Neural progenitor cell (in vitro differentiated cells): ENCODE results near the gene GPRC5D. TPM values are rescaled to one million over a fixed set of nuclear protein-coding genes. Genes with fewer than 3 reads are reported as not detected.

Experiments
- DNase-seq: peaks from one replicate; pipeline ENCODE4 v3.0.0-alpha.2; 2016; ENCODE audit warnings: low spot score
- H2AFZ ChIP-seq: fragments of 200-600 bp; sonication (generic); replicated peaks from 2 replicates; pipeline ENCODE4 v1.6.1; 2016; ENCODE audit warnings: antibody characterized with exemption
- H3F3A ChIP-seq: fragments of 200-600 bp; sonication (generic); 2 replicates; pipeline ENCODE4 v1.6.1; 2016; ENCODE audit warnings: antibody characterized with exemption, low read depth
- H3K27ac ChIP-seq: fragments of 200-600 bp; sonication (generic); 2 replicates; pipeline ENCODE4 v1.5.1; 2016; ENCODE audit warnings: mild to moderate bottlenecking
- H3K27me3 ChIP-seq: fragments of 200-600 bp; sonication (generic); 2 replicates; pipeline ENCODE4 v1.6.1; 2016; ENCODE audit warnings: mild to moderate bottlenecking, moderate library complexity
- H3K36me3 ChIP-seq: fragments of 200-600 bp; sonication (generic); 2 replicates; pipeline ENCODE4 v1.5.1; 2016
- H3K4me1 ChIP-seq: fragments of 200-600 bp; sonication (generic); 2 replicates; pipeline ENCODE4 v1.6.1; 2016; ENCODE audit warnings: mixed run types
- H3K4me2 ChIP-seq: fragments of 200-600 bp; sonication (generic); 2 replicates; pipeline ENCODE4 v1.6.1; 2016
- H3K4me3 ChIP-seq: fragments of 200-600 bp; sonication (generic); 2 replicates; pipeline ENCODE4 v1.5.1; 2016
- H3K79me2 ChIP-seq: fragments of 200-600 bp; sonication (generic); 2 replicates; pipeline ENCODE4 v1.6.1; 2016; ENCODE audit warnings: low read depth
- H3K9ac ChIP-seq: fragments of 200-600 bp; sonication (generic); 2 replicates; pipeline ENCODE4 v1.6.1; 2016
- H3K9me3 ChIP-seq: fragments of 200-600 bp; sonication (generic); 2 replicates; pipeline ENCODE4 v1.5.1; 2016; ENCODE audit warnings: low read depth
- H4K20me1 ChIP-seq: fragments of 200-600 bp; sonication (generic); 2 replicates; pipeline ENCODE4 v1.6.1; 2016; ENCODE audit warnings: low read depth
- H3K27ac Mint-ChIP-seq: 3 replicates; pipeline ENCODE4 v1.8.0; 2021; ENCODE audit warnings: mixed read lengths
- H3K27me3 Mint-ChIP-seq: 2 replicates; pipeline ENCODE4 v1.8.0; 2022; ENCODE audit warnings: low read depth, mild to moderate bottlenecking, inconsistent platforms, moderate library complexity, mixed read lengths; ENCODE audit not compliant: insufficient read depth
- H3K36me3 Mint-ChIP-seq: 3 replicates; pipeline ENCODE4 v1.8.0; 2021; ENCODE audit warnings: mixed read lengths
- H3K4me1 Mint-ChIP-seq: 3 replicates; pipeline ENCODE4 v1.8.0; 2021; ENCODE audit warnings: mixed read lengths
- H3K4me3 Mint-ChIP-seq: 3 replicates; pipeline ENCODE4 v1.8.0; 2021; ENCODE audit warnings: mild to moderate bottlenecking, moderate library complexity, mixed read lengths
- H3K9me3 Mint-ChIP-seq: 3 replicates; pipeline ENCODE4 v1.8.0; 2020; ENCODE audit warnings: mixed read lengths
- CTCF ChIP-seq: fragments of 200-600 bp; sonication (generic); IDR thresholded peaks from 2 replicates; pipeline ENCODE4 v1.5.1; 2017; ENCODE audit warnings: antibody characterized with exemption, mild to moderate bottlenecking
- EZH2 ChIP-seq: fragments of 200-600 bp; sonication (generic); IDR thresholded peaks from 2 replicates; pipeline ENCODE4 v1.6.1; 2017; ENCODE audit warnings: antibody characterized with exemption, mild to moderate bottlenecking, moderate library complexity
- EZH2phosphoT487 ChIP-seq: fragments of 200-600 bp; sonication (generic); IDR thresholded peaks from 2 replicates; pipeline ENCODE4 v1.6.1; 2017; ENCODE audit warnings: antibody characterized with exemption
- total RNA-seq: library from RNA; depleted of rRNA; stranded (reverse); fragments of >200 nt; gene quantifications from 2 replicates; pipeline ENCODE4 v1.2.3, GENCODE V29; 2015; ENCODE audit warnings: low replicate concordance

GPRC5D gene
- total RNA-seq, 1 donor from 2014 or later, result not detected

GRCh38 chr12:12893438-12893837 lies 58.5 kb downstream of the GPRC5D start:
- H3K4me1 ChIP-seq, result peaks cover 6% of the 10 kb centered on the region
- H3F3A ChIP-seq, result no peaks in the 10 kb centered on the region
- H3K79me2 ChIP-seq, result no peaks in the 10 kb centered on the region
- Mint-ChIP-seq H3K9me3 (no peaks in the 10 kb centered on the region), H3K27me3 (peaks cover 20% of the 10 kb centered on the region), H3K27ac (no peak overlapping the region), H3K4me1 (peaks cover 11% of the 10 kb centered on the region), H3K4me3 (no peak overlapping the region), H3K36me3 (no peaks in the 10 kb centered on the region)
- no peak for TF ChIP-seq CTCF
- no peak for TF ChIP-seq EZH2
- TF ChIP-seq EZH2phosphoT487, result no peak
- H3K36me3 ChIP-seq, result no peaks in the 10 kb centered on the region
- H3K27me3 ChIP-seq, result peaks cover 59% of the 10 kb centered on the region
- no peaks in the 10 kb centered on the region for H3K9me3 ChIP-seq
- H3K4me3 ChIP-seq, result no peak overlapping the region
- H4K20me1 ChIP-seq, result peaks cover 6% of the 10 kb centered on the region
- no peak for DNase-seq
- H3K4me2 ChIP-seq, result no peak overlapping the region
- no peak overlapping the region for H3K27ac ChIP-seq
- no peak overlapping the region for H2AFZ ChIP-seq
- H3K9ac ChIP-seq, result no peak overlapping the region

DNA sequence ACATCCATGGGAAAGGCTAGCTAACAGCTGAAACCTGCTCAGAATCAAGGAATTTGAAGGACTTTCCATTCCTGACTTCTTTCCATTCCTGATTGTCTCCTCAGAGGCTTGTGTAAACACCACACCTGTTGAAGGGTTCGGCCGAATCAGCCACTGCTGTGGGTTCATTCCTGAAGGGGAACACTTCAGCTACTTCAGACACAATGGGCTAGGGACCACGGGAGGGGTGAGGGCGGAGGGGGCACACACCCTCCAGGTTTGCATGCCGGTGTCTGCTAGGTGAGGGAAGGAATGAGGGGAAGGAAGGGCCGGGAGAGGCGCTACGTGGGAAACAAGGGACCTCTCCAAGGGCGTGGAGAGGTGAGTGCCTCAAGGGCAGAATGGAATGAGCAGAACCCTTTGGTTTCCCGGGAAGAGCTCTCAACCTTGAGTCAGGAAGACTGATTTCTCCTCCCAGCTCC lies 59.3 kb downstream of the GPRC5D start:
- no peak overlapping the region for H3K9ac ChIP-seq
- TF ChIP-seq EZH2, result no peak
- no peak for TF ChIP-seq EZH2phosphoT487
- no peak for TF ChIP-seq CTCF
- Mint-ChIP-seq H3K4me1 (peaks cover 11% of the 10 kb centered on the region), H3K9me3 (no peaks in the 10 kb centered on the region), H3K36me3 (no peaks in the 10 kb centered on the region), H3K27ac (no peak overlapping the region), H3K27me3 (peaks cover 20% of the 10 kb centered on the region), H3K4me3 (no peak overlapping the region)
- no peak overlapping the region for H2AFZ ChIP-seq
- H3K4me1 ChIP-seq, result peaks cover 6% of the 10 kb centered on the region
- H3K4me2 ChIP-seq, result no peak overlapping the region
- H3K27me3 ChIP-seq, result peaks cover 65% of the 10 kb centered on the region
- no peaks in the 10 kb centered on the region for H3F3A ChIP-seq
- H3K4me3 ChIP-seq, result no peak overlapping the region
- H3K27ac ChIP-seq, result no peak overlapping the region
- no peaks in the 10 kb centered on the region for H3K9me3 ChIP-seq
- H3K79me2 ChIP-seq, result no peaks in the 10 kb centered on the region
- peaks cover 6% of the 10 kb centered on the region for H4K20me1 ChIP-seq
- no peak for DNase-seq
- H3K36me3 ChIP-seq, result no peaks in the 10 kb centered on the region

DNA sequence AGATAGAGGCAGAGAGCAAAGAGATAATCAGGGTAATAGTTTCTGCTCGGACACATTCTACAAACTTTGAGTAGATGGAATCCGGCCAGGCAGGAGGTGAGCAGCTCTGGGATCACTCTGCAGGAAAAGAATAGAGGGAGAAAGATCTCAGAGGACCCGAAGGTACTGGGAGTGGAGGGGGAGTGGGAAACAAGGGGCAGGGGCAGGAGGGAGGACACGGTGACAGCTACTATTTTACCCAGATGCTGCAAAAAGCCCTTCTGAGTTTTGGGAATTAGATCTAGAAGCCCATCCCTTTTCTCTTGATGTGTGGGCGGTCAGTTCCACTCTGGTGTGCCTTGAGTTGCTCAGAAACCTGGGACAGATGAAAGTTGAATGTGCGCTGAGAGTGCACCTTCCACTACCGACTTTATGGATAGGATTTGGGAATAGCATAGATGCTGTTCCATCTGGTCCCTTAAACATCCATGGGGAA lies 60.1 kb downstream of the GPRC5D start:
- Histone ChIP-seq H3K9me3 (no peaks in the 10 kb centered on the region), H2AFZ (no peak overlapping the region), H3K27me3 (peaks cover 65% of the 10 kb centered on the region), H4K20me1 (peaks cover 6% of the 10 kb centered on the region), H3K27ac (no peak overlapping the region), H3K4me3 (peak overlapping the region; percentile 51), H3K4me1 (peaks cover 6% of the 10 kb centered on the region), H3K79me2 (no peaks in the 10 kb centered on the region), H3F3A (no peaks in the 10 kb centered on the region), H3K9ac (no peak overlapping the region), H3K36me3 (no peaks in the 10 kb centered on the region), H3K4me2 (peak overlapping the region; percentile 81)
- TF ChIP-seq EZH2 (no peak), EZH2phosphoT487 (no peak), CTCF (no peak)
- no peak for DNase-seq
- H3K4me1 Mint-ChIP-seq, result peaks cover 11% of the 10 kb centered on the region
- H3K36me3 Mint-ChIP-seq, result no peaks in the 10 kb centered on the region
- H3K27me3 Mint-ChIP-seq, result peaks cover 19% of the 10 kb centered on the region
- H3K27ac Mint-ChIP-seq, result no peak overlapping the region
- no peaks in the 10 kb centered on the region for H3K9me3 Mint-ChIP-seq
- peak overlapping the region; percentile 88 for H3K4me3 Mint-ChIP-seq
